ENCODE results near the gene SPPL2B. TPM values are rescaled to one million over a fixed set of nuclear protein-coding genes. Genes with fewer than 3 reads are reported as not detected.

SPPL2B gene
- total RNA-seq, 4 donors from 2014 or later, result 18.1 to 27.7 (median 23.2) TPM

DNA sequence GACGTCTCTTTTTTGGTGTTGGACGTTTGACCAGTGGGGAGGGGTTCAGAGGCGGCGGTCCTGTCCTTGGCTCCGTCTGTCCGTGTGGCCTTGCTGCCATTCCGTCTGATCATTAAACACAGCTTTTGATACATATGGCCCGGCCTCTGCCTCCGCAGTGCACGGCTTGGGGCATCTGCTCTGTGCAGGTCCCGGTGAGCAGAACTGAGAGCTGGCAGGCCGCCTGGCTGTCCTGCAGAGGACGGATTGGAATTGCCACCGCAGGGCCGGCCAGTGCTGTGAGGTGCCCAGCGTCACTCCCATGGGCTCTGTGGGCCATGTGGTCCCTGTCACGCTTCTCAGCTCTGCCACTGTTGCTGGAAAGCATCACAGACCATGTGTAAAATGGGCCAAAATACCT lies 26.2 kb downstream of the SPPL2B start:
- H3K27me3 ChIP-seq, result no peaks in the 10 kb centered on the region
- intact Hi-C loops (cut with DNase I; ENCODE audit: low total_unique reads), result no loop called here
- no peak for DNase-seq

DNA sequence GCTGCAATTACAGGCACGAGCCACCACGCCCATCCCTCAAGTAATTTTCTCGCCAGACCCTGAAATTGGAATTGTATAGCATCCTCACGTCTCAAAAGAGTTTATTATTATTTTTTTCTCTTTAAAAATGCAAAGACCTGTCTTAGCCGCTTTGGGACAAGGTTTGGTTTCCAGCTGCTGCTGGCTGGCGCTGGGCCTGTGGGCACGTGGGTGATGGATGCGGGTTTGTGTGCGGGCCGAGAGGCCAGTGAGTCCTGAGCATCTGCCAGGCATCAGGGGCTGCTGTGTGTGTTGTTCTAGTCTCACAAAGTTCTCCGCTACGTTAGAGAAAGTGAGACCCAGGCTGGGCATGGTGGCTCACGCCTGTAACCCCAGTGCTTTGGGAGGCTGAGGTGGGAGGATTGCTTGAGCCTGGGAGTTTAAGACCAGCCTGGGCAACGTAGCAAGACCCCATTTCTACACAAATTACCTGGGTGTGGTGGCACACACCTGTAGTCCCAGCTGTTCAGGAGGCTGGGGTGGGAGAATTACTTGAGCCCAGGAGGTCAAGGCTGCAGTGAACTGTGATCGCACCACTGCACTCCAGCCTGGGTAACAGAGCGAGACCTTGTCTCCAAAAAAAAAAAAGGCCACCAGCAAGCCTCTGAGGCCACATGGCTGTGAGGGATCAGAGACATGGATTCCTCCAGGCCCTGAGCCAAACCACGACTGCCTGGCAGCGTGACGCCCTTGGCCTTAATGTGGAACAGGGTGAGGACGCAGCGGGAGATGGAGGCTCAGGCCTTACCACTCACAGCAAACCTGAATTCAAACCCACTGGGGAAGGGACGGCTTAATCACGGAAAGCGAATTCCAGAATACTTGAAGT lies 26.9 kb downstream of the SPPL2B start:
- Histone ChIP-seq H3K27me3 (peaks cover 2 to 7% (median 6%) of the 10 kb centered on the region in 3 donors), H3K4me1 (peaks cover 0 to 6% of the 10 kb centered on the region in 2 donors), H3K4me3 (no peak overlapping the region), H3K36me3 (peaks cover 0 to 25% of the 10 kb centered on the region in 2 donors), H3K9me3 (no peaks in the 10 kb centered on the region), H3K27ac (peak overlapping the region in 1 of 4 donors; percentile 37)
- in situ Hi-C loops (cut with MboI; ENCODE audit: low sequenced_read_pairs in 4 of 4), result no loop called here
- TF ChIP-seq POLR2A (IDR thresholded peaks at IDR 0.05) (no peak), CTCF (IDR thresholded peaks at IDR 0.05 in 4 of 5, conservative IDR thresholded peaks at IDR 0.05 in 1 of 5) (no peak)
- DNase-seq, result peak; percentile 55 to 76
- intact Hi-C loops (cut with DNase I; ENCODE audit: low total_unique reads), result no loop called here
- peak; percentile 79 to 92 for ATAC-seq

More for the DNA sequence above, 26.2 kb downstream of the SPPL2B start:
- no peaks in the 10 kb centered on the region for H3K9me3 ChIP-seq
- no peak for ATAC-seq
- no peak overlapping the region for H3K4me3 ChIP-seq
- no peak for TF ChIP-seq POLR2A (IDR thresholded peaks at IDR 0.05)
- TF ChIP-seq CTCF (IDR thresholded peaks at IDR 0.05 in 4 of 5, conservative IDR thresholded peaks at IDR 0.05 in 1 of 5), result no peak
- H3K4me1 ChIP-seq, result peaks cover 0 to 6% of the 10 kb centered on the region in 2 donors
- peaks cover 0 to 32% of the 10 kb centered on the region in 2 donors for H3K36me3 ChIP-seq
- no peak overlapping the region for H3K27ac ChIP-seq
- in situ Hi-C loops (cut with MboI; ENCODE audit: low sequenced_read_pairs in 4 of 4), result no loop called here

DNA sequence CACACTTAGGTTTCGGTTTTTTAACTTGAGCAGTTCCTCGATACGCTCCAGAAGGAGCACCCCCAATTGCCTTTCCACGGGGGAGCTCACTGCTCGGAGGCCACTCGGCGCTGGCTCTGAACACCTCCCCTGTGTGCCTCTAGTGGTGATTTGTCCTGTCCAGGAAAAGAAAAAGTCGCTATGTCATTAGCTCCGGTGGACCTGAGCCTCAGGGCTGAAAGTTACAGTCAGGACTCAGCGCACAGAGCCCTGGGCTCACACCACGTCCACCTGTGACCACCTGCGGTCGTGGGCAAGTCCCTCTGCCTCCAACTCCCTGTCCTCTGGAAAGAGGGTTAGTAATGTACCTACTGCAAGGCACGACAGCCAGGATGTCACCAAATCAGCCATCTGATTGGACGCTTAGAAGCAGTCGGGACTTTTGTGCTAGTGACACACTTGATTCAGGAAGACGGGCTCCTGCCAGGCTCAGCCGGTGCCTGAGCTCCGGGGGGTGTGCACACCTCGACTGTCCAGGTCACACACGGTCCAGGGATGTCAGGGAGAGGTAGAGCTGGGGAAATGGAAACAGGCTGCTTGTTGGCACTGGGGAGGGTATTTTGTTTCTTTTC lies 27.7 kb downstream of the SPPL2B start:
- no peak overlapping the region for H3K27ac ChIP-seq
- peaks cover 5 to 14% (median 11%) of the 10 kb centered on the region in 3 donors for H3K27me3 ChIP-seq
- no peak for TF ChIP-seq CTCF (IDR thresholded peaks at IDR 0.05 in 4 of 5, conservative IDR thresholded peaks at IDR 0.05 in 1 of 5)
- TF ChIP-seq POLR2A (IDR thresholded peaks at IDR 0.05), result no peak
- intact Hi-C loops (cut with DNase I; ENCODE audit: low total_unique reads), result no loop called here
- DNase-seq (no peak), ATAC-seq (no peak)
- in situ Hi-C loops (cut with MboI; ENCODE audit: low sequenced_read_pairs in 4 of 4), result no loop called here
- peaks cover 0 to 17% of the 10 kb centered on the region in 2 donors for H3K36me3 ChIP-seq
- no peaks in the 10 kb centered on the region for H3K9me3 ChIP-seq
- no peak overlapping the region for H3K4me3 ChIP-seq
- peaks cover 0 to 6% of the 10 kb centered on the region in 2 donors for H3K4me1 ChIP-seq

DNA sequence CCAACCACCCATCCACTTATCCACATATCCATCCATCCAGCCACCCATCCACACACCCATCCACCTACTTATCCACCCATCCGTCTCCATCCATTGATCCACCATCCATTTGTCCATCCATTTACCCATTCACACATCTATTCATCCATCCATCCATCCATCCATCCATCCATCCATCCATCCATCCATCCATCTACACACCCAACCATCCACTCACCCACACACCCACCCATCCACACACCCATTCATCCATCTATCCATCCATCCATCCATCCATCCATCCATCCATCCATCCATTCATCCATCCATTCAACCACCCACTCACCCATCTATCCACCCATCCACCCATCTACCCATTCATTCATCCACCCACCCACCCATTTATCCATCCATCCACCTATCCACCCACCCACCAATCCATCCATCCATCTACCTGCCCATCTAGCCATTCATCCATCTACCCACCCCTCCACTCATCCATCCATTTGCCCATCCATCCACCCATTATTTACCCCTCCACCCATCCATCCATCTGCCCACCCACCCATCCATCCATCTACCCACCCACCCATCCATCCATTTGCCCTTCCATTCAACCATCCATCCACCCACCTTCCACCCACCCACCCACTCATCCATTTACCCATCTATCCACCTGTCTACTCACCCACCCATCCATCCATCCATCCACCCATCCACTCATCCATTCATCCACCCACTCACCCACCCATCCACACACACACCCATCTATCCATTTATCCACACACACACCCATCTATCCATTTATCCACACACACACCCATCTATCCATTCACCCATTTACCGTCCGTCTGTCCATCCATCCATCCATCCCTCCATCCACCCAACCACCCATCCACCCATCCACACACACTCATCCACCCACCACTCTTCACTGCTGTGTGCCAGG lies 29.1 kb downstream of the SPPL2B start:
- no peaks in the 10 kb centered on the region for H3K9me3 ChIP-seq

More for the DNA sequence above, 29.1 kb downstream of the SPPL2B start:
- no peak for TF ChIP-seq CTCF (IDR thresholded peaks at IDR 0.05 in 4 of 5, conservative IDR thresholded peaks at IDR 0.05 in 1 of 5)
- TF ChIP-seq POLR2A (IDR thresholded peaks at IDR 0.05), result no peak
- intact Hi-C loops (cut with DNase I; ENCODE audit: low total_unique reads), result no loop called here
- in situ Hi-C loops (cut with MboI; ENCODE audit: low sequenced_read_pairs in 4 of 4), result no loop called here
- DNase-seq (no peak), ATAC-seq (no peak)
- Histone ChIP-seq H3K4me3 (no peak overlapping the region), H3K27ac (no peak overlapping the region), H3K27me3 (peaks cover 18 to 28% (median 25%) of the 10 kb centered on the region in 3 donors), H3K36me3 (peaks cover 0 to 15% of the 10 kb centered on the region in 2 donors), H3K4me1 (peaks cover 0 to 6% of the 10 kb centered on the region in 2 donors)
